Progenitor cell of endocrine pancreas (in vitro differentiated cells): Measurements from ENCODE around the gene RELL2. TPM values are rescaled to one million over a fixed set of nuclear protein-coding genes. Genes with fewer than 3 reads are reported as not detected.

Source experiments
- DNase-seq: peaks from one replicate; pipeline ENCODE4 v3.0.0; 2021; ENCODE audit warnings: low spot score; ENCODE audit not compliant: unreplicated experiment
- H3K27ac Mint-ChIP-seq: 2 replicates; pipeline ENCODE4 v1.8.0; 2021; ENCODE audit warnings: mild to moderate bottlenecking, moderate library complexity, mixed read lengths
- H3K27me3 Mint-ChIP-seq: 2 replicates; pipeline ENCODE4 v1.8.0; 2021; ENCODE audit warnings: mixed read lengths
- H3K36me3 Mint-ChIP-seq: 2 replicates; pipeline ENCODE4 v1.8.0; 2022; ENCODE audit warnings: mixed read lengths; ENCODE audit not compliant: insufficient read depth
- H3K4me1 Mint-ChIP-seq: 2 replicates; pipeline ENCODE4 v1.8.0; 2021; ENCODE audit warnings: low read depth, mixed read lengths
- H3K4me3 Mint-ChIP-seq: 2 replicates; pipeline ENCODE4 v1.8.0; 2021; ENCODE audit warnings: low read depth, mild to moderate bottlenecking, moderate library complexity, mixed read lengths
- H3K9me3 Mint-ChIP-seq: 2 replicates; pipeline ENCODE4 v1.8.0; 2021; ENCODE audit warnings: low read depth, mixed read lengths
- CTCF ChIP-seq: fragments of 200-600 bp; sonication (generic); IDR thresholded peaks from one replicate; pipeline ENCODE4 v1.5.0; 2021; ENCODE audit warnings: antibody characterized with exemption, mild to moderate bottlenecking; ENCODE audit not compliant: unreplicated experiment
- total RNA-seq: library from RNA; stranded (reverse); gene quantifications from 2 replicates; pipeline ENCODE4 v1.2.1, GENCODE V29; 2021

Gene RELL2
- total RNA-seq, 1 donor from 2014 or later = 5.2 TPM

- peak overlapping the region; percentile 84 for H3K4me3 Mint-ChIP-seq
- H3K27me3 Mint-ChIP-seq = peaks cover 6% of the 10 kb centered on the region
- no peak for DNase-seq
- peaks cover 12% of the 10 kb centered on the region for H3K4me1 Mint-ChIP-seq
- H3K36me3 Mint-ChIP-seq = peaks cover 2% of the 10 kb centered on the region
- H3K9me3 Mint-ChIP-seq = no peaks in the 10 kb centered on the region
- no peak for TF ChIP-seq CTCF
- H3K27ac Mint-ChIP-seq = no peak overlapping the region
Observed at GRCh38 chr5:141634720-141635119, 2.1 kb upstream of the RELL2 start.

- peaks cover 6% of the 10 kb centered on the region for H3K27me3 Mint-ChIP-seq
- H3K4me3 Mint-ChIP-seq = peak overlapping the region; percentile 84
- peaks cover 2% of the 10 kb centered on the region for H3K36me3 Mint-ChIP-seq
- H3K4me1 Mint-ChIP-seq = peaks cover 12% of the 10 kb centered on the region
- H3K9me3 Mint-ChIP-seq = no peaks in the 10 kb centered on the region
- no peak for TF ChIP-seq CTCF
- H3K27ac Mint-ChIP-seq = peak overlapping the region; percentile 95
- DNase-seq = no peak
Observed at GRCh38 chr5:141635646-141636045, 1.2 kb upstream of the RELL2 start.

GRCh38 chr5:141636106-141636412 lies 738 bp upstream of the RELL2 start:
- peaks cover 12% of the 10 kb centered on the region for H3K4me1 Mint-ChIP-seq
- peak overlapping the region; percentile 84 for H3K4me3 Mint-ChIP-seq
- H3K27ac Mint-ChIP-seq = peak overlapping the region; percentile 95
- H3K36me3 Mint-ChIP-seq = peaks cover 3% of the 10 kb centered on the region
- TF ChIP-seq CTCF = no peak
- H3K9me3 Mint-ChIP-seq = no peaks in the 10 kb centered on the region
- DNase-seq = no peak
- peaks cover 6% of the 10 kb centered on the region for H3K27me3 Mint-ChIP-seq

- H3K9me3 Mint-ChIP-seq = no peaks in the 10 kb centered on the region
- peaks cover 12% of the 10 kb centered on the region for H3K4me1 Mint-ChIP-seq
- peaks cover 3% of the 10 kb centered on the region for H3K36me3 Mint-ChIP-seq
- DNase-seq = peak; percentile 19
- peak overlapping the region; percentile 71 for H3K27ac Mint-ChIP-seq
- TF ChIP-seq CTCF = no peak
- peaks cover 6% of the 10 kb centered on the region for H3K27me3 Mint-ChIP-seq
- H3K4me3 Mint-ChIP-seq = peak overlapping the region; percentile 84
Observed at GRCh38 chr5:141637123-141637766, 448 bp downstream of the RELL2 start.

GRCh38 chr5:141637767-141638419 lies 1.1 kb downstream of the RELL2 start:
- DNase-seq = peak; percentile 62
- no peaks in the 10 kb centered on the region for H3K9me3 Mint-ChIP-seq
- H3K4me1 Mint-ChIP-seq = peaks cover 12% of the 10 kb centered on the region

More at GRCh38 chr5:141637767-141638419, 1.1 kb downstream of the RELL2 start:
- Mint-ChIP-seq H3K27ac (no peak overlapping the region), H3K36me3 (peaks cover 3% of the 10 kb centered on the region), H3K27me3 (peaks cover 6% of the 10 kb centered on the region), H3K4me3 (peak overlapping the region; percentile 84)
- peak; percentile 43 for TF ChIP-seq CTCF
